ENCODE results near the gene PER2. TPM values are rescaled to one million over a fixed set of nuclear protein-coding genes. Genes with fewer than 3 reads are reported as not detected.
A peak's percentile ranks its signal among the peaks of the same experiment; 100 is the strongest.

Gene PER2
- total and polyA plus RNA-seq, 2 of the 13 experiments (the other 11 are each of a cell fraction or from before 2014, with no cell fraction given): 5.1 to 9.4 TPM

DNA sequence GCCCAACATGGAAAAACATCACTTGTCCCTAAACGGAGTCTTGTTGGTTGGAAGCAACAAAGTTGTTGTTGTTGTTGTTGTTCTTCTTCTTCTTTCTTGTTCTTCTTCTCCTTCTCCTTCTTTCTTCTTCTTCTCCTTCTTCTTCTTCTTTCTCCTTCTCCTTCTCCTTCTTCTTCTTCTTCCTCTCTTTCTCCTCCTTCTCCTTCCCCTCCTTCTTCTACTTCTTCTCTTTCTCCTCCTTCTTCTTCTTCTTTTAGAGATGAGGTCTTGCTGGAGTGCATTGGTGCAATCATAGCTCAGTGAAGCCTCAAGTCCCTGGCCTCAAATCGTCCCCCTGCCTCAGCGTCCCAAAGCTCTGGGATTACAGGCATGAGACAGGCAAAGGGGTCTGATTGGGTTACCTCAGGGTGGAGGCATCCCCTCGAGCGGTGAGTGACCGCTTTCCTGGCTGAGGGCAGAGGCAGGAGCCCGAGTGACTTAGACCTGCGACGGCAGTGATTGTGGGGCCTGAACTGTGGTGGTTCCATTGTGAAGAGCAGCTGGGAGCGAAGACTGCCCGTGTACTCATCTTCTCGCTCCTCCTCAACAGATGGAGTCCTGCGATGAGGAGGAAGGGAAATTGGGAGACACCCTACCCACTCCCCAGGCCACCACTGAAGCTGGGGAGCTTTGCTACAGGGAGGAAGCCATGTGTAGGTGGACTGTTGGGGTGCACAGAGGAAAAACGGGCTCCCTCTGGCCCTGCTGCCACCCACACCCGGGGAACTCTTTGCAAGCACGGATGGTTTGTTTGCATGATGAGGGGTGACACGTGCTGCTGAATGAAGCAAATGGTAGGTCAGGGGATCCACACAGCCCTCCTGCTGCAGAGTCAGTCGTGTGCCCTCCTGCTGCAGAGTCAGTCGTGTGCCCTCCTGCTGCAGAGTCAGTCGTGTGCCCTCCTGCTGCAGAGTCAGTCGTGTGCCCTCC is 7.0 kb upstream of the PER2 start (continued):
- TF ChIP-seq PITX1 (CRISPR knock-in tag; IDR thresholded peaks at IDR 0.05) (no peak), GATAD1 (CRISPR knock-in tag; IDR thresholded peaks at IDR 0.05) (no peak), GFI1 (CRISPR knock-in tag; IDR thresholded peaks at IDR 0.05; ENCODE audit: borderline replicate concordance) (no peak), ZNF441 (CRISPR knock-in tag; IDR thresholded peaks at IDR 0.05; ENCODE audit: borderline replicate concordance) (no peak), ZNF775 (CRISPR knock-in tag; IDR thresholded peaks at IDR 0.05; ENCODE audit: borderline replicate concordance) (no peak), MEF2D (CRISPR knock-in tag; IDR thresholded peaks at IDR 0.05) (no peak), MIER2 (CRISPR knock-in tag; IDR thresholded peaks at IDR 0.05) (no peak), ZNF160 (CRISPR knock-in tag; IDR thresholded peaks at IDR 0.05) (no peak), ZNF766 (CRISPR knock-in tag; IDR thresholded peaks at IDR 0.05; ENCODE audit: borderline replicate concordance) (no peak), SALL1 (CRISPR knock-in tag; IDR thresholded peaks at IDR 0.05) (no peak; the same call in 1 of the 2 replicates), SP4 (CRISPR knock-in tag; IDR thresholded peaks at IDR 0.05) (no peak), SP2 (CRISPR knock-in tag; IDR thresholded peaks at IDR 0.05) (no peak), SIX1 (CRISPR knock-in tag; IDR thresholded peaks at IDR 0.05; ENCODE audit: borderline replicate concordance) (no peak), ZNF841 (CRISPR knock-in tag; IDR thresholded peaks at IDR 0.05; ENCODE audit: borderline replicate concordance) (no peak), NKX3-1 (CRISPR knock-in tag; IDR thresholded peaks at IDR 0.05) (no peak), IKZF1 (IDR thresholded peaks at IDR 0.05) (0 out of 2 replicates have a peak, but pooled peaks have one; percentile 82), ATF1 (CRISPR knock-in tag; IDR thresholded peaks at IDR 0.05) (no peak), ZNF564 (CRISPR knock-in tag; IDR thresholded peaks at IDR 0.05) (no peak)
- TF ChIP-seq, protein P1, sequence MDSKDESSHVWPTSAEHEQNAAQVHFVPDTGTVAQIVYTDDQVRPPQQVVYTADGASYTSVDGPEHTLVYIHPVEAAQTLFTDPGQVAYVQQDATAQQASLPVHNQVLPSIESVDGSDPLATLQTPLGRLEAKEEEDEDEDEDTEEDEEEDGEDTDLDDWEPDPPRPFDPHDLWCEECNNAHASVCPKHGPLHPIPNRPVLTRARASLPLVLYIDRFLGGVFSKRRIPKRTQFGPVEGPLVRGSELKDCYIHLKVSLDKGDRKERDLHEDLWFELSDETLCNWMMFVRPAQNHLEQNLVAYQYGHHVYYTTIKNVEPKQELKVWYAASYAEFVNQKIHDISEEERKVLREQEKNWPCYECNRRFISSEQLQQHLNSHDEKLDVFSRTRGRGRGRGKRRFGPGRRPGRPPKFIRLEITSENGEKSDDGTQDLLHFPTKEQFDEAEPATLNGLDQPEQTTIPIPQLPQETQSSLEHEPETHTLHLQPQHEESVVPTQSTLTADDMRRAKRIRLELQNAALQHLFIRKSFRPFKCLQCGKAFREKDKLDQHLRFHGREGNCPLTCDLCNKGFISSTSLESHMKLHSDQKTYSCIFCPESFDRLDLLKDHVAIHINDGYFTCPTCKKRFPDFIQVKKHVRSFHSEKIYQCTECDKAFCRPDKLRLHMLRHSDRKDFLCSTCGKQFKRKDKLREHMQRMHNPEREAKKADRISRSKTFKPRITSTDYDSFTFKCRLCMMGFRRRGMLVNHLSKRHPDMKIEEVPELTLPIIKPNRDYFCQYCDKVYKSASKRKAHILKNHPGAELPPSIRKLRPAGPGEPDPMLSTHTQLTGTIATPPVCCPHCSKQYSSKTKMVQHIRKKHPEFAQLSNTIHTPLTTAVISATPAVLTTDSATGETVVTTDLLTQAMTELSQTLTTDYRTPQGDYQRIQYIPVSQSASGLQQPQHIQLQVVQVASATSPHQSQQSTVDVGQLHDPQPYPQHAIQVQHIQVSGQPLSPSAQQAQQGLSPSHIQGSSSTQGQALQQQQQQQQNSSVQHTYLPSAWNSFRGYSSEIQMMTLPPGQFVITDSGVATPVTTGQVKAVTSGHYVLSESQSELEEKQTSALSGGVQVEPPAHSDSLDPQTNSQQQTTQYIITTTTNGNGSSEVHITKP (CRISPR knock-in tag; IDR thresholded peaks at IDR 0.05; ENCODE audit: low read depth): no peak
- TF ChIP-seq, protein P2, sequence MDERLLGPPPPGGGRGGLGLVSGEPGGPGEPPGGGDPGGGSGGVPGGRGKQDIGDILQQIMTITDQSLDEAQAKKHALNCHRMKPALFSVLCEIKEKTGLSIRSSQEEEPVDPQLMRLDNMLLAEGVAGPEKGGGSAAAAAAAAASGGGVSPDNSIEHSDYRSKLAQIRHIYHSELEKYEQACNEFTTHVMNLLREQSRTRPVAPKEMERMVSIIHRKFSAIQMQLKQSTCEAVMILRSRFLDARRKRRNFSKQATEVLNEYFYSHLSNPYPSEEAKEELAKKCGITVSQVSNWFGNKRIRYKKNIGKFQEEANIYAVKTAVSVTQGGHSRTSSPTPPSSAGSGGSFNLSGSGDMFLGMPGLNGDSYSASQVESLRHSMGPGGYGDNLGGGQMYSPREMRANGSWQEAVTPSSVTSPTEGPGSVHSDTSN (CRISPR knock-in tag; IDR thresholded peaks at IDR 0.05): no peak
- TF ChIP-seq, protein P3, sequence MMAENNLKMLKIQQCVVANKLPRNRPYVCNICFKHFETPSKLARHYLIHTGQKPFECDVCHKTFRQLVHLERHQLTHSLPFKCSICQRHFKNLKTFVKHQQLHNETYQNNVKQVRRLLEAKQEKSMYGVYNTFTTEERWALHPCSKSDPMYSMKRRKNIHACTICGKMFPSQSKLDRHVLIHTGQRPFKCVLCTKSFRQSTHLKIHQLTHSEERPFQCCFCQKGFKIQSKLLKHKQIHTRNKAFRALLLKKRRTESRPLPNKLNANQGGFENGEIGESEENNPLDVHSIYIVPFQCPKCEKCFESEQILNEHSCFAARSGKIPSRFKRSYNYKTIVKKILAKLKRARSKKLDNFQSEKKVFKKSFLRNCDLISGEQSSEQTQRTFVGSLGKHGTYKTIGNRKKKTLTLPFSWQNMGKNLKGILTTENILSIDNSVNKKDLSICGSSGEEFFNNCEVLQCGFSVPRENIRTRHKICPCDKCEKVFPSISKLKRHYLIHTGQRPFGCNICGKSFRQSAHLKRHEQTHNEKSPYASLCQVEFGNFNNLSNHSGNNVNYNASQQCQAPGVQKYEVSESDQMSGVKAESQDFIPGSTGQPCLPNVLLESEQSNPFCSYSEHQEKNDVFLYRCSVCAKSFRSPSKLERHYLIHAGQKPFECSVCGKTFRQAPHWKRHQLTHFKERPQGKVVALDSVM (CRISPR knock-in tag; IDR thresholded peaks at IDR 0.05): no peak
- TF ChIP-seq, protein P4, sequence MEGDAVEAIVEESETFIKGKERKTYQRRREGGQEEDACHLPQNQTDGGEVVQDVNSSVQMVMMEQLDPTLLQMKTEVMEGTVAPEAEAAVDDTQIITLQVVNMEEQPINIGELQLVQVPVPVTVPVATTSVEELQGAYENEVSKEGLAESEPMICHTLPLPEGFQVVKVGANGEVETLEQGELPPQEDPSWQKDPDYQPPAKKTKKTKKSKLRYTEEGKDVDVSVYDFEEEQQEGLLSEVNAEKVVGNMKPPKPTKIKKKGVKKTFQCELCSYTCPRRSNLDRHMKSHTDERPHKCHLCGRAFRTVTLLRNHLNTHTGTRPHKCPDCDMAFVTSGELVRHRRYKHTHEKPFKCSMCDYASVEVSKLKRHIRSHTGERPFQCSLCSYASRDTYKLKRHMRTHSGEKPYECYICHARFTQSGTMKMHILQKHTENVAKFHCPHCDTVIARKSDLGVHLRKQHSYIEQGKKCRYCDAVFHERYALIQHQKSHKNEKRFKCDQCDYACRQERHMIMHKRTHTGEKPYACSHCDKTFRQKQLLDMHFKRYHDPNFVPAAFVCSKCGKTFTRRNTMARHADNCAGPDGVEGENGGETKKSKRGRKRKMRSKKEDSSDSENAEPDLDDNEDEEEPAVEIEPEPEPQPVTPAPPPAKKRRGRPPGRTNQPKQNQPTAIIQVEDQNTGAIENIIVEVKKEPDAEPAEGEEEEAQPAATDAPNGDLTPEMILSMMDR (CRISPR knock-in tag; IDR thresholded peaks at IDR 0.05): no peak
